K562 (cell line): Measurements from ENCODE around the gene TTC39B. TPM values are rescaled to one million over a fixed set of nuclear protein-coding genes. Genes with fewer than 3 reads are reported as not detected.

Experiments
- ATAC-seq: fragments of 200-7000 bp; cut with Tn5 transposase; 3 replicates; pipeline ENCODE4 v1.9.1; 2020; ENCODE audit warnings: moderate library complexity
- BruUV-seq: library from RNA; stranded (reverse); fragments of 400-500 nt; replicated peaks from 2 replicates; lab custom pipeline; 2021; lab: Mats Ljungman, UMichigan
- CTCF ChIA-PET: fragments of 300-600 bp; formaldehyde crosslinking; extraction: SDS; loops from one replicate; lab custom pipeline; 2021; ENCODE audit warnings: low intra/inter-chr PET ratio; lab: Yijun Ruan, JAX
- POLR2A ChIA-PET: fragments of 300-600, 350-650 bp; sonication (Branson Sonifier 250); formaldehyde crosslinking; extraction: SDS; loops from one replicate; lab custom pipeline; 2021; ENCODE audit warnings: antibody characterized with exemption, inconsistent platforms; lab: Yijun Ruan, JAX
- DNase-seq, 4 experiments: peaks; one replicate each; pipeline versions ENCODE4 v3.0.0 to v3.0.0-alpha.2; 2011 to 2018; ENCODE audit warnings: low spot score in 3 of 4, mixed read lengths in 3 of 4; ENCODE audit errors: extremely low read depth in 1 of 4
- FAIRE-seq: peaks from 2 replicates; lab custom pipeline; 2011; peaks lifted over from hg19 to GRCh38; lab: Jason Lieb, UNC
- H2AFZ ChIP-seq: 2 replicates; pipeline ENCODE4 v1.6.0; 2011; ENCODE audit warnings: low read depth, low read length, control low read depth, inconsistent platforms
- H3K27ac ChIP-seq: fragments of 200-600 bp; 3 replicates; pipeline ENCODE4 v1.8.0; 2011; ENCODE audit warnings: low read depth, mild to moderate bottlenecking, control low read depth, inconsistent platforms, low read length, moderate library complexity, mixed read lengths; ENCODE audit errors: extremely low read depth
- H3K27me3 ChIP-seq, 2 experiments: fragments of 300-600 bp in 1 of 2; 2 replicates in 1 of 2; 3 replicates in 1 of 2; pipeline versions ENCODE4 v1.6.0 to v1.8.0; 2011; ENCODE audit warnings: inconsistent platforms in 2 of 2, low read length in 2 of 2, mild to moderate bottlenecking in 1 of 2, mixed read lengths in 1 of 2, moderate library complexity in 1 of 2; ENCODE audit not compliant: control insufficient read depth in 2 of 2, insufficient read depth in 2 of 2
- H3K36me3 ChIP-seq: fragments of 300-600 bp; 3 replicates; pipeline ENCODE4 v1.8.0; 2011; ENCODE audit warnings: mild to moderate bottlenecking, low read length, inconsistent platforms; ENCODE audit not compliant: control insufficient read depth, insufficient read depth
- H3K4me1 ChIP-seq, 2 experiments: fragments of 200-600 bp in 1 of 2; replicated peaks in 1 of 2; 2 replicates in 1 of 2; 3 replicates in 1 of 2; pipeline versions ENCODE4 v1.5.1 to v1.8.0; 2011; ENCODE audit warnings: inconsistent platforms in 2 of 2, low read length in 2 of 2, mild to moderate bottlenecking in 1 of 2, mixed read lengths in 1 of 2, moderate library complexity in 1 of 2; ENCODE audit not compliant: control insufficient read depth in 2 of 2, insufficient read depth in 2 of 2
- H3K4me2 ChIP-seq: 2 replicates; pipeline ENCODE4 v1.6.1; 2011; ENCODE audit warnings: low read length, control low read depth, inconsistent platforms, mixed read lengths; ENCODE audit not compliant: insufficient read depth
- H3K4me3 ChIP-seq: fragments of 200-600 bp; sonication (generic), shearing (Covaris generic); 2 replicates; pipeline ENCODE4 v1.5.1; 2016; ENCODE audit warnings: control low read depth, inconsistent platforms
- H3K79me2 ChIP-seq: fragments of 200-600 bp; 3 replicates; pipeline ENCODE4 v1.8.0; 2011; ENCODE audit warnings: low read length, inconsistent platforms; ENCODE audit not compliant: control insufficient read depth, insufficient read depth
- H3K9ac ChIP-seq, 2 experiments: 2 replicates each; pipeline versions ENCODE4 v1.6.0 to v1.6.1; 2011; ENCODE audit warnings: low read depth in 2 of 2, low read length in 2 of 2, control low read depth in 1 of 2, inconsistent platforms in 1 of 2, mild to moderate bottlenecking in 1 of 2, mixed read lengths in 1 of 2; ENCODE audit not compliant: insufficient read depth in 1 of 2
- H3K9me1 ChIP-seq: one replicate; pipeline ENCODE4 v1.6.0; 2011; ENCODE audit warnings: inconsistent platforms, mild to moderate bottlenecking, low read length, moderate library complexity; ENCODE audit not compliant: control insufficient read depth, insufficient read depth
- H3K9me3 ChIP-seq: replicated peaks from 2 replicates; pipeline ENCODE4 v1.5.1; 2011; ENCODE audit warnings: low read depth, low read length, inconsistent platforms; ENCODE audit not compliant: control insufficient read depth, insufficient read depth
- H4K20me1 ChIP-seq: replicated peaks from 2 replicates; pipeline ENCODE4 v1.6.1; 2011; ENCODE audit warnings: low read length, inconsistent platforms, mixed read lengths; ENCODE audit not compliant: control insufficient read depth, insufficient read depth
- CBX8 ChIP-seq: fragments of 200-600 bp; sonication (generic); IDR thresholded peaks from 2 replicates; pipeline ENCODE4 v1.6.1; 2012; ENCODE audit warnings: borderline replicate concordance, mixed run types, low read depth, mild to moderate bottlenecking, moderate library complexity, mixed read lengths, low read length, control low read depth, inconsistent platforms; ENCODE audit not compliant: poor library complexity, severe bottlenecking; ENCODE audit errors: extremely low read depth
- EWSR1 ChIP-seq: fragments of 450-650 bp; IDR thresholded peaks from 2 replicates; pipeline ENCODE4 v1.6.1; 2018; ENCODE audit warnings: borderline replicate concordance, mild to moderate bottlenecking, low read depth, moderate library complexity; ENCODE audit not compliant: partially characterized antibody
- MAFF ChIP-seq: IDR thresholded peaks from 2 replicates; pipeline ENCODE4 v1.6.1; 2012; ENCODE audit warnings: low read length, improper control_type of control experiment
- POLR2G ChIP-seq: fragments of 200-400 bp; formaldehyde crosslinking; IDR thresholded peaks from 2 replicates; pipeline ENCODE4 v1.6.1; 2017; ENCODE audit warnings: low read depth, mild to moderate bottlenecking, antibody characterized with exemption, low read length, moderate library complexity
- RHOXF2B ChIP-seq: fragments of 250-450 bp; sonication (Bioruptor Pico); conservative IDR thresholded peaks from 2 replicates; pipeline ENCODE4 v1.5.1; 2021
- ZNF668 ChIP-seq: fragments of 250-450 bp; sonication (Bioruptor Pico); IDR thresholded peaks from 2 replicates; pipeline ENCODE4 v1.8.0; 2022; ENCODE audit warnings: mild to moderate bottlenecking, inconsistent platforms
- WGBS: fragments of 100-300 bp; shearing (Covaris generic); methylation state at CpG from one replicate; pipeline ENCODE4 v1.1.6; 2016; ENCODE audit warnings: low coverage, mixed read lengths; ENCODE audit not compliant: insufficient coverage; ENCODE audit errors: missing lambda C conversion rate; 5-methylcytosine and 5-hydroxymethylcytosine counted together
- in situ Hi-C: fragments of 300-500 bp; cut with MboI; formaldehyde crosslinking; loops from 4 replicates; pipeline ENCODE4 v1.15.0; 2018; ENCODE audit warnings: inconsistent platforms, mixed read lengths
- intact Hi-C: fragments of 100-400 bp; cut with micrococcal nuclease; formaldehyde crosslinking; loops from 2 replicates; pipeline ENCODE4 v1.14.2; 2022
- polyA plus RNA-seq, 8 experiments: library from polyadenylated mRNA; depleted of rRNA in 4 of 8; stranded (reverse) in 5 of 8; unstranded in 3 of 8; fragments of >200 nt; fragmentation: Nextera tagmentation in 2 of 8; fragmentation: Illumina TruSeq in 1 of 8; extraction: Ambion mirVana in 2 of 8; extraction: Trizol in 1 of 8; gene quantifications; 2 replicates each; pipeline versions ENCODE4 v1.2.1 to v1.2.3, GENCODE V29; 2011 to 2014; ENCODE audit warnings: inconsistent platforms in 1 of 8, missing spikeins in 1 of 8
- total RNA-seq, 7 experiments: library from RNA; depleted of rRNA in 6 of 7; stranded (reverse); fragments of >200 nt in 6 of 7; fragmentation: Illumina TruSeq in 2 of 7; extraction: Trizol in 2 of 7; gene quantifications; 2 replicates each; pipeline versions ENCODE4 v1.2.1 to v1.2.3, GENCODE V29; 2011 to 2021; ENCODE audit warnings: low replicate concordance in 1 of 7
- TF ChIP-seq, protein P1 (sequence below): fragments of 250-450 bp; sonication (Bioruptor Pico); IDR thresholded peaks from 2 replicates; pipeline ENCODE4 v1.4.0; 2020; ENCODE audit warnings: mild to moderate bottlenecking

The TTC39B gene
- total and polyA plus RNA-seq, 9 of the 15 experiments (the other 6 are each of a cell fraction or from before 2014, with no cell fraction given), result 0.32 to 1.2 (median 0.95) TPM

DNA sequence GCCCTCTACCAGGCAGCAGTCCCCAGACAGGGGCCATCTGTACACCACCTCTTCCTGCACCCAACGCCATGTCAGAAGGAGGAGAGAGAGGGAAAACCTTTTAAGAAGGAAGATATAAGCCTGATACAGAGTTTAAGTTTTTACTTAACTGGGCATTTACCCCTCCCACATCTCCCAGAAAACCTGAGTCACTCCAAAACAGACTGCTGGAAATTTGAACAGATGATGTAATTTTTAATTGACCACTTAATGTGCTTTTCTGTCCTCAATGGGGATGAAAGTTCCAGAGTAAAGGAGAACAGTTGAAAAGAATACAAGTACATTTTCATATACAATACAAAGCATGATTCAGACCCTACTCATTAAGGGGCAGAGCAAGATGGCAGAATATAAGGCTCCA lies 63.9 kb downstream of the TTC39B start:
- DNase-seq, result no peak
- intact Hi-C loops, result no loop called here
- H3K9ac ChIP-seq, result no peak overlapping the region
- no peak overlapping the region for H3K27ac ChIP-seq
- H3K4me1 ChIP-seq, result no peaks in the 10 kb centered on the region
- no peak for TF ChIP-seq EWSR1
- no peak for TF ChIP-seq RHOXF2B (CRISPR knock-in tag)
- TF ChIP-seq, protein P1, sequence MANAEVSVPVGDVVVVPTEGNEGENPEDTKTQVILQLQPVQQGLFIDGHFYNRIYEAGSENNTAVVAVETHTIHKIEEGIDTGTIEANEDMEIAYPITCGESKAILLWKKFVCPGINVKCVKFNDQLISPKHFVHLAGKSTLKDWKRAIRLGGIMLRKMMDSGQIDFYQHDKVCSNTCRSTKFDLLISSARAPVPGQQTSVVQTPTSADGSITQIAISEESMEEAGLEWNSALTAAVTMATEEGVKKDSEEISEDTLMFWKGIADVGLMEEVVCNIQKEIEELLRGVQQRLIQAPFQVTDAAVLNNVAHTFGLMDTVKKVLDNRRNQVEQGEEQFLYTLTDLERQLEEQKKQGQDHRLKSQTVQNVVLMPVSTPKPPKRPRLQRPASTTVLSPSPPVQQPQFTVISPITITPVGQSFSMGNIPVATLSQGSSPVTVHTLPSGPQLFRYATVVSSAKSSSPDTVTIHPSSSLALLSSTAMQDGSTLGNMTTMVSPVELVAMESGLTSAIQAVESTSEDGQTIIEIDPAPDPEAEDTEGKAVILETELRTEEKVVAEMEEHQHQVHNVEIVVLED, result no peak
- TF ChIP-seq CBX8, result no peak
- TF ChIP-seq POLR2G, result no peak
- TF ChIP-seq MAFF, result no peak
- no peak for TF ChIP-seq ZNF668 (CRISPR knock-in tag)
- FAIRE-seq, result no peak
- no peak overlapping the region for H3K4me2 ChIP-seq
- H3K9me1 ChIP-seq, result no peaks in the 10 kb centered on the region
- in situ Hi-C loops, result no loop called here
- no peak for ATAC-seq
- H2AFZ ChIP-seq, result no peak overlapping the region
- no peak overlapping the region for H3K4me3 ChIP-seq
- H3K36me3 ChIP-seq, result no peaks in the 10 kb centered on the region
- no TSS peak for BruUV-seq
- ChIA-PET POLR2A (no interaction called here), CTCF (no interaction called here)
- H4K20me1 ChIP-seq, result no peaks in the 10 kb centered on the region
- WGBS, result no CpG with 5 or more reads among the region's 1 CpG
- no peaks in the 10 kb centered on the region for H3K9me3 ChIP-seq
- H3K27me3 ChIP-seq, result no peaks in the 10 kb centered on the region
- no peaks in the 10 kb centered on the region for H3K79me2 ChIP-seq
